Vagina (tissue), 2 donors: ENCODE measurements around the gene WWOX. TPM values are rescaled to one million over a fixed set of nuclear protein-coding genes. Genes with fewer than 3 reads are reported as not detected.

Experiments used
- DNase-seq, 2 donors: peaks; one replicate each; pipeline ENCODE4 v3.0.0-alpha.2; 2017; ENCODE audit errors: extremely low spot score in 2 of 2
- H3K27ac ChIP-seq: fragments of 200-600 bp; sonication (generic); one replicate; pipeline ENCODE4 v1.5.1; 2019
- H3K27me3 ChIP-seq: fragments of 200-600 bp; sonication (generic); one replicate; pipeline ENCODE4 v1.5.1; 2019
- H3K36me3 ChIP-seq, 2 donors: fragments of 200-600 bp; sonication (generic); one replicate each; pipeline ENCODE4 v1.5.1; 2017 to 2019
- H3K4me1 ChIP-seq: fragments of 200-600 bp; sonication (generic); one replicate; pipeline ENCODE4 v1.5.1; 2019
- H3K4me3 ChIP-seq, 2 donors: fragments of 200-600 bp; sonication (generic); 1 replicate in 1 of 2; 2 replicates in 1 of 2; pipeline ENCODE4 v1.5.1; 2016 to 2019
- H3K9me3 ChIP-seq: fragments of 200-600 bp; sonication (generic); one replicate; pipeline ENCODE4 v1.5.1; 2019
- POLR2A ChIP-seq, 2 donors: fragments of 450-650 bp; IDR thresholded peaks; one replicate each; pipeline ENCODE4 v1.6.1; 2017; ENCODE audit warnings: antibody characterized with exemption in 2 of 2, mild to moderate bottlenecking in 2 of 2, moderate library complexity in 2 of 2
- POLR2AphosphoS5 ChIP-seq, 2 donors: sonication (generic); formaldehyde crosslinking; IDR thresholded peaks; one replicate each; pipeline ENCODE4 v1.9.0; 2017; ENCODE audit warnings: antibody characterized with exemption in 2 of 2, mild to moderate bottlenecking in 2 of 2, low read depth in 1 of 2; ENCODE audit not compliant: insufficient read depth in 1 of 2
- intact Hi-C: fragments of 100-400 bp; cut with DNase I; formaldehyde crosslinking; loops from one replicate; pipeline ENCODE4 v1.15.1; 2023
- total RNA-seq: library from RNA; depleted of rRNA; stranded (reverse); fragments of >200 nt; gene quantifications from one replicate; pipeline ENCODE4 v1.2.3, GENCODE V29; 2016
- TF ChIP-seq, protein P1 (sequence below), 3 experiments: fragments of 450-650 bp in 2 of 3; fragments of 200-600 bp in 1 of 3; sonication (generic) in 1 of 3; IDR thresholded peaks; one replicate each; pipeline ENCODE4 v1.5.1; 2017 to 2019; ENCODE audit warnings: antibody characterized with exemption in 3 of 3, mild to moderate bottlenecking in 2 of 3, moderate library complexity in 2 of 3

Gene WWOX
- total RNA-seq, 1 donor from 2014 or later, result 33.1 TPM

DNA sequence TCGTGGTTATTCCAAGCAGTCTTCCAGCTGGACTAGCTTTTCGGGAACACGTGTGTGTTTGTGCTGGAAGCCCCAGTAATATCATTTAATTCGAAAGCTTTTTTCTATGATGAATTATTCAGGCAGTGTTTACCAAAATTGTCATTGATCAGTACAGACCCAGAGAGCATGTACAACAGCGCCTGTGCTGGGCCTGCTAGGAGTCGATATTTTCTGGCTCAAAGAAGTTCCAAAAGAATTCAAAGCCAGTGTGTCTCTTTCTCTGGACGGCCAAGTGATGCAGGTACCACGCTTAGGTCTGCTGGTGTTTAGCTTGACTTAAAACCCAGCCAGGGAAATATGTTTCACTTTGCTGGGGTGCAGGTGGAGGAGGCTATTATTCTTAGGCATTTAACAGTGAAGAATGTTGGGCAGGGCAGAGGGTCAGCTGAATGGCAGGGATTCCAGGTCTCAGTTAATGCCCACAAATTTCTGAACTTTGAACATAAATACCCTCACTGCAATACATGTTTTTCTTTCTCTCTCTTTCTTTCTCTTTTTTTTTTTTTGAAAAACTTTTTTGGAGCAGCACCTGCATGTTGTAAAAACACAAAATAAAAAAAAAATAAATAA lies 401.3 kb downstream of the WWOX start:
- H3K9me3 ChIP-seq, result no peaks in the 10 kb centered on the region
- DNase-seq, result no peak
- H3K4me3 ChIP-seq, result no peak overlapping the region
- H3K4me1 ChIP-seq, result peaks cover 16% of the 10 kb centered on the region
- H3K36me3 ChIP-seq, result no peaks in the 10 kb centered on the region
- intact Hi-C loops, result no loop called here
- no peaks in the 10 kb centered on the region for H3K27me3 ChIP-seq
- no peak overlapping the region for H3K27ac ChIP-seq
- TF ChIP-seq POLR2A (IDR thresholded peaks at IDR 0.05), result no peak
- TF ChIP-seq POLR2AphosphoS5 (IDR thresholded peaks at IDR 0.05; ENCODE audit: insufficient read depth in 1 of 2, low read depth in 1 of 2), result no peak
- TF ChIP-seq, protein P1, sequence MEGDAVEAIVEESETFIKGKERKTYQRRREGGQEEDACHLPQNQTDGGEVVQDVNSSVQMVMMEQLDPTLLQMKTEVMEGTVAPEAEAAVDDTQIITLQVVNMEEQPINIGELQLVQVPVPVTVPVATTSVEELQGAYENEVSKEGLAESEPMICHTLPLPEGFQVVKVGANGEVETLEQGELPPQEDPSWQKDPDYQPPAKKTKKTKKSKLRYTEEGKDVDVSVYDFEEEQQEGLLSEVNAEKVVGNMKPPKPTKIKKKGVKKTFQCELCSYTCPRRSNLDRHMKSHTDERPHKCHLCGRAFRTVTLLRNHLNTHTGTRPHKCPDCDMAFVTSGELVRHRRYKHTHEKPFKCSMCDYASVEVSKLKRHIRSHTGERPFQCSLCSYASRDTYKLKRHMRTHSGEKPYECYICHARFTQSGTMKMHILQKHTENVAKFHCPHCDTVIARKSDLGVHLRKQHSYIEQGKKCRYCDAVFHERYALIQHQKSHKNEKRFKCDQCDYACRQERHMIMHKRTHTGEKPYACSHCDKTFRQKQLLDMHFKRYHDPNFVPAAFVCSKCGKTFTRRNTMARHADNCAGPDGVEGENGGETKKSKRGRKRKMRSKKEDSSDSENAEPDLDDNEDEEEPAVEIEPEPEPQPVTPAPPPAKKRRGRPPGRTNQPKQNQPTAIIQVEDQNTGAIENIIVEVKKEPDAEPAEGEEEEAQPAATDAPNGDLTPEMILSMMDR (IDR thresholded peaks at IDR 0.05), result no peak

DNA sequence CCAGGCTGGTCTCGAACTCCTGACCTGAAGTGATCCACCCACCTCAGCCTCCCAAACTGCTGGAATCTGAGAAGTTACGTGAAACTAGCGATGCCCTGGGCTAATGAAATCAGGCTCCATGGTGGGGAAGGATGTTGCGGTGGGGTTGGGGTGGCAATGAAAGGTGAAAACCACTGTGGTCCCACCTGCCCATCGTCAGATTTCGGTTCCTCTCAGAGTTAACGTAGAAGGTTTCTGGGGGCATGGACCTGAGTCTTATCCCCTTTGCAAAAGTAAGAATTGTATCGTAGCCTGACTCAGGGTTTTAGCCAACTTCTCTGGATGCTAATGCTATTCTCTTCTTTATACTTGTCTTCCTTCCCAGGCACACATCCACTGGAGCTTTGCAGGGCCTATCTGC lies 402.3 kb downstream of the WWOX start:
- DNase-seq, result no peak
- peaks cover 16% of the 10 kb centered on the region for H3K4me1 ChIP-seq
- H3K9me3 ChIP-seq, result no peaks in the 10 kb centered on the region
- no peak for TF ChIP-seq POLR2AphosphoS5 (IDR thresholded peaks at IDR 0.05; ENCODE audit: insufficient read depth in 1 of 2, low read depth in 1 of 2)
- TF ChIP-seq, protein P1 (IDR thresholded peaks at IDR 0.05), result no peak
- TF ChIP-seq POLR2A (IDR thresholded peaks at IDR 0.05), result no peak
- intact Hi-C loops, result no loop called here
- no peak overlapping the region for H3K4me3 ChIP-seq
- no peak overlapping the region for H3K27ac ChIP-seq
- H3K36me3 ChIP-seq, result no peaks in the 10 kb centered on the region
- H3K27me3 ChIP-seq, result no peaks in the 10 kb centered on the region

DNA sequence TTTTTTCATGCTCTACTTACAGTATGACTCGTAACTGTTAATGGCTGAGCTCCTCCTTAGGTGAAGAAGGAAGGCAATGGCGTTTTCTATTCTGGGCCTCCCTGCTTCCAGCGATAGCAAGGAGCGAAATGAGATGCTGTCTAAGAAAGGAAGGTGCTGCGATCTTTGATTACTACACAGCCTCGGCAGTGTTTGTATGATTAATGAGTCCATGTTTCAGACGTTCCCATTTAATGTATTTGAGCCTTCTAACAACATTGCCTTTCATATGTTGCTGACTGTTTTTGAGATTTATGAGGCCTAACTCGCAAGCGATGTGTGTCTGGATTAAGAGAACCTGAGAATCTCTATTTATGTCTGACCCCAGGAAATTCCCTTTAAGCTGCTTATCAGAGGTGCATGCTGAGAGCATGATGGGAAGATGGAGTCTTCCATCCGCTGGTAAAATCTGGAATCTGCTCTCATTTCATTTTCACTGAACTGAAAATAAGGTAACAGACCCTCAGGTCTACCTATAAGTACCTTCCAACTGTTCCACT lies 403.4 kb downstream of the WWOX start:
- Histone ChIP-seq H3K9me3 (no peaks in the 10 kb centered on the region), H3K4me3 (no peak overlapping the region), H3K4me1 (peaks cover 16% of the 10 kb centered on the region), H3K36me3 (no peaks in the 10 kb centered on the region), H3K27me3 (no peaks in the 10 kb centered on the region), H3K27ac (no peak overlapping the region)
- no peak for TF ChIP-seq POLR2AphosphoS5 (IDR thresholded peaks at IDR 0.05; ENCODE audit: insufficient read depth in 1 of 2, low read depth in 1 of 2)
- intact Hi-C loops, result no loop called here
- no peak for DNase-seq

DNA sequence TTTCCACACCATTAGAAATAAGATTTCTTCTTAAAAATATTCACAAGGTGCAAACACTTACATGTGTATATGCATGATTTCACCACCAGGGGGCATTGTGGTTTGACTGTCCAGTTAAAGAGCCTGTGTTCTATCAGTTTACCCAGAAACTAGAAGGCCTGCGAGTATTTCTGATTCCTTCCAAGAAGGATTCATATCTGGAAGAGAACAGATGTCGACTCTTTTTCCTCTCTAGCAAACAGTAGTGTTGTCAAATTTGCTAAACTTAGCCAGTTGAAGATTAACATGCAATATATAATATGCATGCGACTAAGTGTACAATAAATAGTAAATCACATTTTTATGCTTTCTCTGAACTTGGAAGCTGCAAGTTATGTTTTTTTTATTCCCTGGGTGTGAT lies 404.1 kb downstream of the WWOX start:
- H3K9me3 ChIP-seq, result no peaks in the 10 kb centered on the region
- H3K27me3 ChIP-seq, result no peaks in the 10 kb centered on the region
- intact Hi-C loops, result loop anchor here (2.0 kb wide), 1 partner anchor 1097 kb away; the partner anchor contains the start of gene MAF
- no peak for DNase-seq
- H3K36me3 ChIP-seq, result no peaks in the 10 kb centered on the region
- peaks cover 16% of the 10 kb centered on the region for H3K4me1 ChIP-seq
- H3K4me3 ChIP-seq, result no peak overlapping the region
- no peak overlapping the region for H3K27ac ChIP-seq
- no peak for TF ChIP-seq POLR2AphosphoS5 (IDR thresholded peaks at IDR 0.05; ENCODE audit: insufficient read depth in 1 of 2, low read depth in 1 of 2)
- TF ChIP-seq, protein P1 (IDR thresholded peaks at IDR 0.05), result peak; percentile 53 to 93 (median 90)

DNA sequence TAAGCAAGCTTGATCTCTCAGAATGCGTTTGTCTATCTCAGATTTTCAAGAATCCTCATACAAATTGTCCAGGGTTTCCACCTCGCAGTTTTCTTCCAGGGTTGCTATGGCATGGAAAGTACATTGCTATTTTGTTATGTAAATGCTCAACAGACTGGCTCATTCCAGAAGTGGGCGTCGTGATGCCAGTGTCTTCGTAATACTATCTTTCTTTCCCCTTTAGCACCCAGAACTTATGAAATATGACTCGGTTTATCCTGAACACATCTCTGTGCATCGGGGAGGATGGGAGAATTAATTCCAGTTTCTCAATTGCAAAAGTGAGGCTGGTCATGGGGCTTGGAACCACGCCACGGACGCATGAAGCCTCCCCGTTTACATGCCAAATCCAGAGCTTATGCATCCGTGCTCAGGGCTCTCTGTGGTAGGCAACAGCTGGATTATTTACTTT lies 405.0 kb downstream of the WWOX start:
- no peak for DNase-seq
- TF ChIP-seq POLR2AphosphoS5 (IDR thresholded peaks at IDR 0.05; ENCODE audit: insufficient read depth in 1 of 2, low read depth in 1 of 2) (no peak), POLR2A (IDR thresholded peaks at IDR 0.05) (no peak)
- TF ChIP-seq, protein P1 (IDR thresholded peaks at IDR 0.05), result no peak

More for the DNA sequence above, 405.0 kb downstream of the WWOX start:
- no peaks in the 10 kb centered on the region for H3K27me3 ChIP-seq
- H3K4me3 ChIP-seq, result no peak overlapping the region
- no peaks in the 10 kb centered on the region for H3K9me3 ChIP-seq
- peaks cover 16% of the 10 kb centered on the region for H3K4me1 ChIP-seq
- no peak overlapping the region for H3K27ac ChIP-seq
- no peaks in the 10 kb centered on the region for H3K36me3 ChIP-seq
- intact Hi-C loops, result loop anchor here (2.0 kb wide), 1 partner anchor 1096 kb away; the partner anchor contains the start of gene MAF
